Lung (tissue), 12 donors: ENCODE measurements around the gene OGFOD1. TPM values are rescaled to one million over a fixed set of nuclear protein-coding genes. Genes with fewer than 3 reads are reported as not detected.

Experiments used
- ATAC-seq: fragments of 200-7000 bp; cut with Tn5 transposase; one replicate; pipeline ENCODE4 v1.9.1; 2020; ENCODE audit warnings: moderate number of reproducible peaks; ENCODE audit not compliant: insufficient read depth, low FRiP score
- DNase-seq, 3 donors: peaks; one replicate each; pipeline ENCODE4 v3.0.0-alpha.2; 2013 to 2017
- H3K27ac ChIP-seq, 2 donors: one replicate each; pipeline ENCODE4 v1.5.1; 2013; ENCODE audit warnings: mild to moderate bottlenecking in 2 of 2, moderate library complexity in 2 of 2, control low read depth in 1 of 2, inconsistent platforms in 1 of 2, low read depth in 1 of 2, low read length in 1 of 2
- H3K27me3 ChIP-seq, 3 donors: one replicate each; pipeline ENCODE4 v1.5.1; 2013; ENCODE audit warnings: low read length in 2 of 3; ENCODE audit not compliant: control insufficient read depth in 3 of 3, insufficient read depth in 3 of 3
- H3K36me3 ChIP-seq, 4 donors: one replicate each; pipeline ENCODE4 v1.5.1; 2013; ENCODE audit warnings: low read length in 4 of 4, mild to moderate bottlenecking in 1 of 4, moderate library complexity in 1 of 4; ENCODE audit not compliant: control insufficient read depth in 4 of 4, insufficient read depth in 4 of 4
- H3K4me1 ChIP-seq, 5 donors: one replicate each; pipeline ENCODE4 v1.5.1; 2013; ENCODE audit warnings: low read length in 5 of 5, mild to moderate bottlenecking in 2 of 5, moderate library complexity in 1 of 5; ENCODE audit not compliant: control insufficient read depth in 5 of 5, insufficient read depth in 5 of 5
- H3K4me3 ChIP-seq: one replicate; pipeline ENCODE4 v1.5.1; 2013; ENCODE audit warnings: mild to moderate bottlenecking, control low read depth, moderate library complexity
- H3K9ac ChIP-seq, 2 donors: one replicate each; pipeline ENCODE4 v1.5.1; 2013; ENCODE audit warnings: low read length in 2 of 2, control low read depth in 1 of 2; ENCODE audit not compliant: insufficient read depth in 1 of 2
- H3K9me3 ChIP-seq, 4 donors: one replicate each; pipeline ENCODE4 v1.5.1; 2013; ENCODE audit warnings: low read length in 3 of 4, mild to moderate bottlenecking in 1 of 4, moderate library complexity in 1 of 4; ENCODE audit not compliant: control insufficient read depth in 4 of 4, insufficient read depth in 3 of 4
- WGBS, 2 donors: extraction: QIAGEN DNeasy Blood & Tissue Kit; methylation state at CpG; one replicate each; pipeline ENCODE4 v1.1.7; 2013; 5-methylcytosine and 5-hydroxymethylcytosine counted together
- polyA plus RNA-seq, 2 donors: library from polyadenylated mRNA; stranded (reverse); fragments of 200-250 nt; gene quantifications; one replicate each; pipeline ENCODE4 v1.2.1, GENCODE V29; 2013
- total RNA-seq, 2 donors: library from RNA; depleted of rRNA in 1 of 2; stranded (reverse); fragments of >200 nt in 1 of 2; gene quantifications; one replicate each; pipeline ENCODE4 v1.2.1, GENCODE V29; 2014 to 2021
- TF ChIP-seq, protein P1 (sequence below): IDR thresholded peaks from 2 replicates; pipeline ENCODE4 v1.5.1; 2012; ENCODE audit warnings: mild to moderate bottlenecking; ENCODE audit errors: control extremely low read depth, extremely low read depth
- donor health status: control.
- donor health status: control.
- donor health status: Bipolar disorder and iron deficiency.
- donor health status: healthy.
- donor health status: DM: yes; HTN: yes; CAD: no.

OGFOD1 gene
- total and polyA plus RNA-seq, 4 donors: 9.1 to 36.1 (median 29.5) TPM

DNA sequence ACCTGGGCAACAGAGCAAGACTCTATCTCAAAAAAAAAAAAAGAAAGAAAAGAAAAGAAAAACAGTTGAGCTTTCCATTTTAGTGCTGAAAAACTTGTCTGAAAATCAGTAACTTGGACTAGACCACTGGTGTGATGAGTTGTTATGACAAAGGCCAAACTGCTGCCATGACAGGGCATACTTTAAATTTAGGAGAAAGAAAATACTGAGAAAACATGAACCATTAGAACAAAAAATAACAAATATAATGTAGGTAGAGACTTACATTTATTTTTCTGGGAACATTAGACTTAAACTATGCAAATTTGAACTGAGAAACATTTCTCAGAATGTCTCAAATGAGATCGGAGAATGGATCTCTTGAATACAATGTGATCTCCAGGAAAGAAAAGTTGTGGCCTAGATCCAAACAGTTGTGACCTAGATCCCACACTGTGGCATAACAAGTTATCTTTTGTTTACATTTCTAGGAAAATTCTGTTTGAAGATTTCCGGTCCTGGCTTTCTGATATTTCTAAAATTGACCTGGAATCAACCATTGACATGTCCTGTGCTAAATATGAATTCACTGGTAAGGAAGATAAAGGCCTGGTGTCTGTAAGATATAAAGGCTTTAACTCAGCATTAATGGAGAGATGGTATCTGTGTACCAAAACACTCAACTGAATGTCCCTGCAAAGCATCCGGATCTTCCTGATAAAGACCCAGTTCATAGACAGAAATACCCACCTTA, 10.9 kb downstream of the OGFOD1 start:
- Histone ChIP-seq H3K9ac (no peak overlapping the region), H3K27me3 (no peaks in the 10 kb centered on the region), H3K4me3 (no peak overlapping the region), H3K27ac (no peak overlapping the region), H3K36me3 (peaks cover 18 to 41% (median 33%) of the 10 kb centered on the region in 4 donors), H3K9me3 (no peaks in the 10 kb centered on the region), H3K4me1 (peaks cover 0 to 4% (median 0%) of the 10 kb centered on the region in 5 donors)
- ATAC-seq: no peak
- TF ChIP-seq, protein P1, sequence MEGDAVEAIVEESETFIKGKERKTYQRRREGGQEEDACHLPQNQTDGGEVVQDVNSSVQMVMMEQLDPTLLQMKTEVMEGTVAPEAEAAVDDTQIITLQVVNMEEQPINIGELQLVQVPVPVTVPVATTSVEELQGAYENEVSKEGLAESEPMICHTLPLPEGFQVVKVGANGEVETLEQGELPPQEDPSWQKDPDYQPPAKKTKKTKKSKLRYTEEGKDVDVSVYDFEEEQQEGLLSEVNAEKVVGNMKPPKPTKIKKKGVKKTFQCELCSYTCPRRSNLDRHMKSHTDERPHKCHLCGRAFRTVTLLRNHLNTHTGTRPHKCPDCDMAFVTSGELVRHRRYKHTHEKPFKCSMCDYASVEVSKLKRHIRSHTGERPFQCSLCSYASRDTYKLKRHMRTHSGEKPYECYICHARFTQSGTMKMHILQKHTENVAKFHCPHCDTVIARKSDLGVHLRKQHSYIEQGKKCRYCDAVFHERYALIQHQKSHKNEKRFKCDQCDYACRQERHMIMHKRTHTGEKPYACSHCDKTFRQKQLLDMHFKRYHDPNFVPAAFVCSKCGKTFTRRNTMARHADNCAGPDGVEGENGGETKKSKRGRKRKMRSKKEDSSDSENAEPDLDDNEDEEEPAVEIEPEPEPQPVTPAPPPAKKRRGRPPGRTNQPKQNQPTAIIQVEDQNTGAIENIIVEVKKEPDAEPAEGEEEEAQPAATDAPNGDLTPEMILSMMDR: no peak
- WGBS, 2 donors: 60 to 84% methylated on average over 3 of the region's 3 CpGs
- peak in 2 of 3 donors; percentile 12 to 17 for DNase-seq

GRCh38 chr16:56463153-56463552, 11.8 kb downstream of the OGFOD1 start:
- TF ChIP-seq, protein P1: no peak
- H3K4me3 ChIP-seq: no peak overlapping the region
- 94 to 98% methylated on average over 6 of the region's 6 CpGs for WGBS, 2 donors
- peaks cover 0 to 4% (median 0%) of the 10 kb centered on the region in 5 donors for H3K4me1 ChIP-seq
- H3K9me3 ChIP-seq: no peaks in the 10 kb centered on the region
- no peak overlapping the region for H3K9ac ChIP-seq
- DNase-seq: no peak
- ATAC-seq: no peak
- H3K27me3 ChIP-seq: no peaks in the 10 kb centered on the region
- no peak overlapping the region for H3K27ac ChIP-seq
- H3K36me3 ChIP-seq: peaks cover 14 to 43% (median 35%) of the 10 kb centered on the region in 4 donors

GRCh38 chr16:56466344-56466743, 15.0 kb downstream of the OGFOD1 start:
- no peak overlapping the region for H3K4me3 ChIP-seq
- peaks cover 23 to 61% (median 43%) of the 10 kb centered on the region in 4 donors for H3K36me3 ChIP-seq
- WGBS, 2 donors: 94 to 95% methylated on average over 2 of the region's 2 CpGs
- DNase-seq (no peak), ATAC-seq (no peak)
- H3K27me3 ChIP-seq: no peaks in the 10 kb centered on the region
- peaks cover 0 to 4% (median 0%) of the 10 kb centered on the region in 5 donors for H3K4me1 ChIP-seq
- H3K9me3 ChIP-seq: no peaks in the 10 kb centered on the region
- TF ChIP-seq, protein P1: no peak
- no peak overlapping the region for H3K27ac ChIP-seq
- H3K9ac ChIP-seq: no peak overlapping the region

DNA sequence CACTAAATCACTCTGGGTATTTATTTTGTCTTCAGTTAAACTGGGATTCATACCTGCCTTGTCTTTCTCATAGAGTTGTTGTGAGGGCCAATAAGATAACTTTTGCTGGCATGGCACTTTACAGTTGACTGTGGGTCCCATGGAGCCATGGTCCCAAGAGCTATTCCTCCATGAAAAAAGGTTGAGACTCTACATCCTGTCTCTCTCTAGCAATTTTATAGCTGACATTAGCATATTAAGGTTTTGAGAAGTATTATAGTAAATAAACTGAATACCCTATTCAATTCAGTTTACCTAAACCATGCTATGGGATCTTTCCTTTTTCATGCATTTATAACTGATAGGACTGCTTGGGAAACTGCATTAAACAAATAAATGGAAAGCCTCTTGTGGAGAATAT, 17.4 kb downstream of the OGFOD1 start:
- TF ChIP-seq, protein P1: no peak
- peaks cover 28 to 69% (median 42%) of the 10 kb centered on the region in 4 donors for H3K36me3 ChIP-seq

More for the DNA sequence above, 17.4 kb downstream of the OGFOD1 start:
- Histone ChIP-seq H3K9me3 (no peaks in the 10 kb centered on the region), H3K4me1 (no peaks in the 10 kb centered on the region), H3K9ac (no peak overlapping the region), H3K27me3 (no peaks in the 10 kb centered on the region), H3K27ac (no peak overlapping the region), H3K4me3 (no peak overlapping the region)
- no peak for DNase-seq
- no peak for ATAC-seq
